Left lobe of liver (tissue), 2 donors: ENCODE measurements around the gene DPYSL4. TPM values are rescaled to one million over a fixed set of nuclear protein-coding genes. Genes with fewer than 3 reads are reported as not detected.
"Not testable (repeated sequence)": the region's sequence is repeated elsewhere in the genome, so short reads cannot be mapped to it uniquely, and the experiment has no call there.

Experiments
- ATAC-seq: fragments of 200-7000 bp; cut with Tn5 transposase; one replicate; pipeline ENCODE4 v1.9.1; 2020; ENCODE audit warnings: mild to moderate bottlenecking, moderate library complexity
- DNase-seq: peaks from one replicate; pipeline ENCODE4 v3.0.0-alpha.2; 2020; ENCODE audit warnings: low spot score
- total RNA-seq: library from RNA; stranded (reverse); gene quantifications from one replicate; pipeline ENCODE4 v1.2.1, GENCODE V29; 2021
- donor health status: DM: no; HTN: no; CAD: no; lungs with moderate emphysema.
- donor health status: DM: no; HTN: yes; CAD: no.

The DPYSL4 gene
- total RNA-seq, 1 donor from 2014 or later = 0.08 TPM

- no peak for DNase-seq
- peak; percentile 23 for ATAC-seq
These were observed 18.2 kb downstream of the DPYSL4 start for GRCh38 chr10:132204781-132205473.

GRCh38 chr10:132205650-132206376 is 19.1 kb downstream of the DPYSL4 start:
- DNase-seq = no peak
- ATAC-seq = no peak

- ATAC-seq (no peak), DNase-seq (no peak)
These were observed 19.6 kb downstream of the DPYSL4 start for GRCh38 chr10:132206377-132206745.

- no peak for DNase-seq
- ATAC-seq = no peak
These were observed 20.2 kb downstream of the DPYSL4 start for GRCh38 chr10:132206806-132207535.

GRCh38 chr10:132207536-132208461 is 21.1 kb downstream of the DPYSL4 start:
- ATAC-seq = no peak
- DNase-seq = no peak

- no peak for ATAC-seq
- no peak for DNase-seq
These were observed 21.8 kb downstream of the DPYSL4 start for GRCh38 chr10:132208462-132209050.

GRCh38 chr10:132209130-132209529 is 22.4 kb downstream of the DPYSL4 start:
- DNase-seq (no peak), ATAC-seq (no peak)

- ATAC-seq (no peak), DNase-seq (no peak)
These were observed 23.3 kb downstream of the DPYSL4 start for GRCh38 chr10:132209978-132210530.

GRCh38 chr10:132210766-132211165 is 24.0 kb downstream of the DPYSL4 start:
- DNase-seq = no peak
- no peak for ATAC-seq

- no peak for ATAC-seq
- DNase-seq = no peak
These were observed 24.5 kb downstream of the DPYSL4 start for GRCh38 chr10:132211246-132211645.

- DNase-seq (no peak), ATAC-seq (no peak)
These were observed 26.1 kb downstream of the DPYSL4 start for GRCh38 chr10:132212816-132213215.

GRCh38 chr10:132213917-132214316 is 27.2 kb downstream of the DPYSL4 start:
- DNase-seq (no peak), ATAC-seq (no peak)

GRCh38 chr10:132216441-132216840 is 29.7 kb downstream of the DPYSL4 start:
- DNase-seq, ATAC-seq: not testable (repeated sequence)

- no peak for DNase-seq
- ATAC-seq = no peak
These were observed 32.7 kb downstream of the DPYSL4 start for GRCh38 chr10:132219486-132219885.

- no peak for ATAC-seq
- DNase-seq = no peak
These were observed 33.3 kb downstream of the DPYSL4 start for GRCh38 chr10:132220061-132220460.

GRCh38 chr10:132220996-132221395 is 34.2 kb downstream of the DPYSL4 start:
- DNase-seq = not testable (repeated sequence)

GRCh38 chr10:132222726-132223125 is 36.0 kb downstream of the DPYSL4 start:
- DNase-seq (no peak), ATAC-seq (no peak)

More at GRCh38 chr10:132220996-132221395, 34.2 kb downstream of the DPYSL4 start:
- ATAC-seq = not testable (repeated sequence)

GRCh38 chr10:132223156-132223590 is 36.4 kb downstream of the DPYSL4 start:
- ATAC-seq = peak; percentile 97
- peak; percentile 79 for DNase-seq

- ATAC-seq = no peak
These were observed 37.0 kb downstream of the DPYSL4 start for GRCh38 chr10:132223611-132224342.

More at GRCh38 chr10:132223611-132224342, 37.0 kb downstream of the DPYSL4 start:
- no peak for DNase-seq
